HEK293T (cell line): ENCODE data around the gene SPPL3.
"Not testable (repeated sequence)": the region's sequence is repeated elsewhere in the genome, so short reads cannot be mapped to it uniquely, and the experiment has no call there.

ENCODE experiments used
- CTCF ChIA-PET: fragments of 350-600 bp; formaldehyde crosslinking; extraction: SDS; loops from one replicate; lab custom pipeline; 2021; ENCODE audit warnings: antibody characterized with exemption, inconsistent platforms; lab: Yijun Ruan, JAX
- POLR2A ChIA-PET: fragments of 350-600 bp; formaldehyde crosslinking; extraction: SDS; loops from one replicate; lab custom pipeline; 2020; ENCODE audit warnings: antibody characterized with exemption, inconsistent platforms; lab: Yijun Ruan, JAX
- DNase-seq: peaks from one replicate; pipeline ENCODE4 v3.0.0; 2012; ENCODE audit warnings: mixed read lengths; ENCODE audit errors: extremely low spot score
- ARNT ChIP-seq: fragments of 450-650 bp; IDR thresholded peaks from 2 replicates; pipeline ENCODE4 v1.6.1; 2017; ENCODE audit warnings: mild to moderate bottlenecking
- BHLHE40 ChIP-seq: fragments of 450-650 bp; IDR thresholded peaks from 2 replicates; pipeline ENCODE4 v1.6.1; 2016; ENCODE audit warnings: mild to moderate bottlenecking, moderate library complexity, borderline replicate concordance
- CTBP1 ChIP-seq: fragments of 450-650 bp; IDR thresholded peaks from 2 replicates; pipeline ENCODE4 v1.6.1; 2016; ENCODE audit warnings: borderline replicate concordance
- ELF4 ChIP-seq: fragments of 450-650 bp; IDR thresholded peaks from 2 replicates; pipeline ENCODE4 v1.6.1; 2017; ENCODE audit warnings: antibody characterized with exemption
- FOXA1 ChIP-seq: fragments of 450-650 bp; IDR thresholded peaks from 2 replicates; pipeline ENCODE4 v1.6.1; 2016; ENCODE audit warnings: mild to moderate bottlenecking
- FOXK2 ChIP-seq: fragments of 450-650 bp; IDR thresholded peaks from 2 replicates; pipeline ENCODE4 v1.6.1; 2016; ENCODE audit warnings: mild to moderate bottlenecking
- FOXM1 ChIP-seq: fragments of 450-650 bp; IDR thresholded peaks from 2 replicates; pipeline ENCODE4 v1.6.1; 2017; ENCODE audit warnings: mild to moderate bottlenecking, borderline replicate concordance
- HDGF ChIP-seq: fragments of 450-650 bp; IDR thresholded peaks from 2 replicates; pipeline ENCODE4 v1.6.1; 2017; ENCODE audit warnings: antibody characterized with exemption, borderline replicate concordance
- L3MBTL2 ChIP-seq: fragments of 450-650 bp; conservative IDR thresholded peaks from 2 replicates; pipeline ENCODE4 v1.6.1; 2016; ENCODE audit warnings: mild to moderate bottlenecking
- LEF1 ChIP-seq: fragments of 450-650 bp; IDR thresholded peaks from 2 replicates; pipeline ENCODE4 v1.6.1; 2017; ENCODE audit warnings: mild to moderate bottlenecking, borderline replicate concordance
- NFRKB ChIP-seq: fragments of 450-650 bp; IDR thresholded peaks from 2 replicates; pipeline ENCODE4 v1.6.1; 2016; ENCODE audit warnings: mild to moderate bottlenecking, moderate library complexity
- SP1 ChIP-seq: fragments of 450-650 bp; IDR thresholded peaks from 2 replicates; pipeline ENCODE4 v1.6.1; 2017
- SUZ12 ChIP-seq: fragments of 450-650 bp; IDR thresholded peaks from 2 replicates; pipeline ENCODE4 v1.6.1; 2016; ENCODE audit warnings: mild to moderate bottlenecking
- TARDBP ChIP-seq: fragments of 450-650 bp; IDR thresholded peaks from 2 replicates; pipeline ENCODE4 v1.6.1; 2016
- ZNF384 ChIP-seq: fragments of 450-650 bp; IDR thresholded peaks from 2 replicates; pipeline ENCODE4 v1.6.1; 2016
- TF ChIP-seq, protein P1 (sequence below): fragments of 450-650 bp; IDR thresholded peaks from 2 replicates; pipeline ENCODE4 v1.6.1; 2016

The SPPL3 gene

GRCh38 chr12:120738252-120739030 is 165.7 kb downstream of the SPPL3 start:
- ChIA-PET CTCF (interaction anchor here (1.2 kb wide), 1 partner anchor 233 kb away, joined by 3 read pairs; no protein-coding TSS in a partner anchor), POLR2A (no interaction called here)
- no peak for TF ChIP-seq FOXA1
- no peak for DNase-seq

GRCh38 chr12:120737557-120738251 is 166.5 kb downstream of the SPPL3 start:
- no peak for TF ChIP-seq HDGF
- TF ChIP-seq FOXK2 = no peak
- TF ChIP-seq SP1 = no peak
- no peak for TF ChIP-seq FOXA1
- no peak for TF ChIP-seq TARDBP
- TF ChIP-seq SUZ12 = no peak
- no peak for TF ChIP-seq ARNT
- no peak for TF ChIP-seq L3MBTL2
- no peak for TF ChIP-seq CTBP1
- TF ChIP-seq ELF4 = no peak
- TF ChIP-seq, protein P1, sequence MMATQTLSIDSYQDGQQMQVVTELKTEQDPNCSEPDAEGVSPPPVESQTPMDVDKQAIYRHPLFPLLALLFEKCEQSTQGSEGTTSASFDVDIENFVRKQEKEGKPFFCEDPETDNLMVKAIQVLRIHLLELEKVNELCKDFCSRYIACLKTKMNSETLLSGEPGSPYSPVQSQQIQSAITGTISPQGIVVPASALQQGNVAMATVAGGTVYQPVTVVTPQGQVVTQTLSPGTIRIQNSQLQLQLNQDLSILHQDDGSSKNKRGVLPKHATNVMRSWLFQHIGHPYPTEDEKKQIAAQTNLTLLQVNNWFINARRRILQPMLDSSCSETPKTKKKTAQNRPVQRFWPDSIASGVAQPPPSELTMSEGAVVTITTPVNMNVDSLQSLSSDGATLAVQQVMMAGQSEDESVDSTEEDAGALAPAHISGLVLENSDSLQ = no peak
- no peak for TF ChIP-seq ZNF384
- no peak for TF ChIP-seq BHLHE40
- TF ChIP-seq LEF1 = no peak
- TF ChIP-seq FOXM1 = no peak
- no peak for TF ChIP-seq NFRKB
- POLR2A ChIA-PET = interaction anchor here (0.5 kb wide), 1 partner anchor 12 kb away, joined by 3 read pairs; the partner anchor contains the start of gene ACADS
- DNase-seq = peak; percentile 28
- CTCF ChIA-PET = interaction anchor here (1.2 kb wide), 1 partner anchor 234 kb away, joined by 3 read pairs; no protein-coding TSS in a partner anchor

DNA sequence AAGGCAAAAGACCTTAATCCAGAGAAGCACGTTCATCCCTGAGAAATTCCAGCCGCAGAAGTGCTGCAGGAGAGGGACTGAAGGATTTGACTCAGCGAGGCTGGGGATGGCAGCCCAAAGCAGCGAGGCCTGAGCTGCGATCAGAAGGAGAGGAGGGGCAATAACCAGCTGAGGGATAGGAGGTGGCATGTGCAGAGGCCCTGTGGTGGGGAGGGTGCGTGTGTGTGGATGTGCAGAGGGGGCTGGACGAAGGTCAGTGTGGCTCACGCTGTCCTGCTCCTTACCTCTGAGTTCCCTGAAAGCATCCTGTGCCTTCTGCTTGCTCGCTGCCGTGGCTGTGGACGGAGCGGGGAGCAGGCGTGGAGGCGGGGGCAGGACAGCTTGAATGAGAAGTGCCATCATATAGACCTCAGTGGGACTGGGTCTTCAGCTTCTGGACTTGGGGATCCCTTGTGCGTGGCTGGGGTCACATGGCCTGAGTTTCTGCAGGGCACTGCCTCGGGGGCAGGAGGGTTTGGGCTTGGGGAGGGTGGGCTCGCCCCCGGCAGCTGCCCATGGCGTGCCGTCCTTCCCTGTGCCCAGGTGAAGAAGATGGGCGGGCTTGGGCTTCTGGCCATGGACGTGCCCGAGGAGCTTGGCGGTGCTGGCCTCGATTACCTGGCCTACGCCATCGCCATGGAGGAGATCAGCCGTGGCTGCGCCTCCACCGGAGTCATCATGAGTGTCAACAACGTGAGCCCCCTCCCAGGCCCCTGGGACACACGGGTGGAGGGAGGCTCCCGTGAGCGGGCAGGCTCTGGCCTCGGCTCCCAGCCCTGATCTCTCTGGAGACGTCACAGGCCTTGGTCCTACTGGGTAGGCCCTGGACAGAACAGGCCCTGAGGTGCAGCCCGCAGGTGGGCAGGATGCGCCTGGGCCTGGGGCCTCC is 167.5 kb downstream of the SPPL3 start:
- DNase-seq = no peak
- TF ChIP-seq SUZ12 = no peak
- no peak for TF ChIP-seq FOXM1
- TF ChIP-seq BHLHE40 = no peak
- TF ChIP-seq LEF1 = no peak
- TF ChIP-seq NFRKB = no peak
- no peak for TF ChIP-seq L3MBTL2
- no peak for TF ChIP-seq ZNF384
- no peak for TF ChIP-seq CTBP1
- CTCF ChIA-PET = no interaction called here
- POLR2A ChIA-PET = no interaction called here

- TF ChIP-seq TARDBP (no peak), ZNF384 (peak; percentile 48; the same call in 1 of the 2 replicates)
- ChIA-PET POLR2A (no interaction called here), CTCF (interaction anchor here (0.6 kb wide), 1 partner anchor 129 kb away, joined by 3 read pairs; no protein-coding TSS in a partner anchor)
- DNase-seq = no peak
Measured at GRCh38 chr12:120735181-120735580, 169.0 kb downstream of the SPPL3 start.

DNA sequence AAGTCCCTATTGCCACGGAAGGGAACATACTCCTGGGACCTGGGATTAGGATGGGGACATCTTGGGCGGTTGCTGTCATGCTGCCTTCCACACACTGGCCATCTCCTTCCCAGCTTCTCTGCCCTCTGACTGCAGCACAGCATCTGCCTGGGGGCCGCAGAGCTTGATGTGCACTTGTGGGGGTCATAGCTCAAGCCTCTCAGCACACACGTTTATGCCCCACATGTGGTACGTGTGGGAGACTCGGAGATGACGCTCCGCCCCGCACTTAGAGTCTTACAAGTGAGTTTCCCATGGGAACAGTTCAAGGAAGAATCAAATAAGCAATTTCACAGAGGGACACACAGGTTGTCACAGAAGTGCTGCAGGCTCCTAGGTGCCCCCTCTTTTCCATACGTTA is 169.9 kb downstream of the SPPL3 start:
- TF ChIP-seq BHLHE40 = no peak
- TF ChIP-seq, protein P1 = no peak
- TF ChIP-seq ARNT = no peak
- TF ChIP-seq FOXK2 = no peak
- TF ChIP-seq FOXA1 = no peak
- TF ChIP-seq SP1 = no peak
- TF ChIP-seq CTBP1 = no peak
- no peak for TF ChIP-seq FOXM1
- TF ChIP-seq ELF4 = no peak
- TF ChIP-seq SUZ12 = no peak
- no peak for TF ChIP-seq TARDBP
- no peak for TF ChIP-seq ZNF384
- TF ChIP-seq L3MBTL2 = no peak
- TF ChIP-seq NFRKB = no peak
- TF ChIP-seq LEF1 = no peak
- TF ChIP-seq HDGF = no peak
- POLR2A ChIA-PET = no interaction called here
- no peak for DNase-seq
- CTCF ChIA-PET = no interaction called here

DNA sequence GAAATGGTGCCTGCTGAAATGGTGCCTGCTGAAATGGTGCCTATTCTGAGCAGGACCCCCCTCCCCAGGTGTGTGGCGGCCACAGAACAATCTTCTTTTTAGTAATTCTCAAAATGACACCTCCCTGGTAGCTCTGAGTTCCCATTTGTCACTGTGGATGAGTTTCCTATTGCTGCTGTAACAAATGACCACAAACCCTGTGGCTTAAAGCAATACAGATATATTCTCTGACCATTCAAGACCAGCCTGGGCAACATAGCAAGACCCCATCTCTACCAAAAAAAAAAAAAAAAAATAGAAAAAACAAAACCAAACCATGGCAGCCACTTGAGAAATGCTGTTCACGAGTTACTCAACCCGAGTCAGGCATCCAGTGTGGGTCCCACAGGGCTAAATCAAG is 170.6 kb downstream of the SPPL3 start:
- no peak for TF ChIP-seq FOXA1
- no peak for TF ChIP-seq L3MBTL2
- no peak for TF ChIP-seq CTBP1
- no peak for DNase-seq
- POLR2A ChIA-PET = no interaction called here
- CTCF ChIA-PET = no interaction called here

GRCh38 chr12:120732198-120732597 is 172.0 kb downstream of the SPPL3 start:
- POLR2A ChIA-PET, DNase-seq, CTCF ChIA-PET: not testable (repeated sequence)
